ENCODE results near the gene CCDC50.

CCDC50 gene

GRCh38 chr3:191381303-191381702, 52.1 kb downstream of the CCDC50 start:
- DNase-seq (ENCODE audit: low read depth) = no peak

GRCh38 chr3:191382661-191383060, 53.5 kb downstream of the CCDC50 start:
- no peak for DNase-seq (ENCODE audit: low read depth)

- DNase-seq (ENCODE audit: low read depth) = peak; percentile 38
Observed at GRCh38 chr3:191383124-191383523, 53.9 kb downstream of the CCDC50 start.

GRCh38 chr3:191385101-191385500, 55.9 kb downstream of the CCDC50 start:
- peak; percentile 13 for DNase-seq (ENCODE audit: low read depth)

- DNase-seq (ENCODE audit: low read depth) = no peak
Observed at GRCh38 chr3:191387441-191388077, 58.4 kb downstream of the CCDC50 start.

- no peak for DNase-seq (ENCODE audit: low read depth)
Observed at GRCh38 chr3:191388823-191389222, 59.6 kb downstream of the CCDC50 start.

- DNase-seq (ENCODE audit: low read depth) = no peak
Observed at GRCh38 chr3:191390580-191390979, 61.4 kb downstream of the CCDC50 start.

- no peak for DNase-seq (ENCODE audit: low read depth)
Observed at GRCh38 chr3:191391861-191392808, 62.9 kb downstream of the CCDC50 start.

- no peak for DNase-seq (ENCODE audit: low read depth)
Observed at GRCh38 chr3:191393146-191393545, 64.0 kb downstream of the CCDC50 start.

- DNase-seq (ENCODE audit: low read depth) = no peak
Observed at GRCh38 chr3:191397771-191398170, 68.6 kb downstream of the CCDC50 start.

- no peak for DNase-seq (ENCODE audit: low read depth)
Observed at GRCh38 chr3:191398607-191399006, 69.4 kb downstream of the CCDC50 start.

GRCh38 chr3:191399918-191400317, 70.7 kb downstream of the CCDC50 start:
- no peak for DNase-seq (ENCODE audit: low read depth)

GRCh38 chr3:191401775-191402357, 72.7 kb downstream of the CCDC50 start:
- no peak for DNase-seq (ENCODE audit: low read depth)

GRCh38 chr3:191409791-191410359, 80.7 kb downstream of the CCDC50 start:
- no peak for DNase-seq (ENCODE audit: low read depth)

- peak; percentile 82 for DNase-seq (ENCODE audit: low read depth)
Observed at GRCh38 chr3:191412759-191413158, 83.6 kb downstream of the CCDC50 start.

GRCh38 chr3:191414286-191414685, 85.1 kb downstream of the CCDC50 start:
- DNase-seq (ENCODE audit: low read depth) = no peak

- no peak for DNase-seq (ENCODE audit: low read depth)
Observed at GRCh38 chr3:191414732-191415131, 85.5 kb downstream of the CCDC50 start.

- no peak for DNase-seq (ENCODE audit: low read depth)
Observed at GRCh38 chr3:191415566-191415965, 86.4 kb downstream of the CCDC50 start.

- no peak for DNase-seq (ENCODE audit: low read depth)
Observed at GRCh38 chr3:191417457-191417729, 88.2 kb downstream of the CCDC50 start.

GRCh38 chr3:191420771-191421170, 91.6 kb downstream of the CCDC50 start:
- no peak for DNase-seq (ENCODE audit: low read depth)

- no peak for DNase-seq (ENCODE audit: low read depth)
Observed at GRCh38 chr3:191424881-191425280, 95.7 kb downstream of the CCDC50 start.

GRCh38 chr3:191425322-191425734, 96.1 kb downstream of the CCDC50 start:
- DNase-seq (ENCODE audit: low read depth) = no peak

GRCh38 chr3:191426311-191426710, 97.1 kb downstream of the CCDC50 start:
- DNase-seq (ENCODE audit: low read depth) = no peak
